Liver (tissue), 3 donors: ENCODE results near the gene SCG3.

Source experiments
- CTCF ChIP-seq: fragments of 150-350 bp; IDR thresholded peaks from 2 replicates; pipeline ENCODE4 v1.5.1; 2017; ENCODE audit warnings: improper control_type of control experiment, low read depth, low read length; ENCODE audit not compliant: missing input control
- FOXA1 ChIP-seq: IDR thresholded peaks from 2 replicates; pipeline ENCODE4 v1.6.1; 2016; ENCODE audit warnings: antibody characterized with exemption
- MAX ChIP-seq: IDR thresholded peaks from 2 replicates; pipeline ENCODE4 v1.6.1; 2016; ENCODE audit warnings: antibody characterized with exemption
- RAD21 ChIP-seq, 2 donors: IDR thresholded peaks; 2 replicates each; pipeline ENCODE4 v1.6.1; 2016; ENCODE audit warnings: antibody characterized with exemption in 2 of 2, mild to moderate bottlenecking in 2 of 2
- donor health status: healthy.
- donor health status: healthy.

- no peak for TF ChIP-seq CTCF
- no peak for TF ChIP-seq MAX
- TF ChIP-seq FOXA1: no peak
- TF ChIP-seq RAD21 (IDR thresholded peaks at IDR 0.05): no peak
These were observed 11.9 kb upstream of the SCG3 start for GRCh38 chr15:51669381-51669780.
